NB4 (cell line): ENCODE data around the gene EFTUD2.

ENCODE experiments used
- CTCF ChIP-seq: IDR thresholded peaks from one replicate; pipeline ENCODE4 v1.5.1; 2012; ENCODE audit warnings: low read depth, low read length
- MAX ChIP-seq: IDR thresholded peaks from 2 replicates; pipeline ENCODE4 v1.6.1; 2011; ENCODE audit warnings: low read depth, low read length

GRCh38 chr17:44935116-44935515 is 35.9 kb upstream of the EFTUD2 start:
- TF ChIP-seq CTCF (no peak), MAX (no peak)
